CD14-positive monocyte (primary cell): ENCODE results near the gene CSNK1G1. TPM values are rescaled to one million over a fixed set of nuclear protein-coding genes. Genes with fewer than 3 reads are reported as not detected.

ENCODE experiments used
- DNase-seq, 3 donors: peaks; one replicate each; pipeline ENCODE4 v3.0.0-alpha.2; 2011 to 2022
- H2AFZ ChIP-seq: 2 replicates; pipeline ENCODE4 v1.6.0; 2012; ENCODE audit warnings: mild to moderate bottlenecking, low read depth, low read length, inconsistent platforms; ENCODE audit not compliant: insufficient read depth, poor library complexity, severe bottlenecking
- H3K27ac ChIP-seq, 2 donors: 1 replicate in 1 of 2; 2 replicates in 1 of 2; pipeline ENCODE4 v1.5.1; 2012 to 2013; ENCODE audit warnings: low read length in 2 of 2, control low read depth in 1 of 2, inconsistent platforms in 1 of 2, low read depth in 1 of 2, mild to moderate bottlenecking in 1 of 2
- H3K27me3 ChIP-seq, 2 donors: one replicate each; pipeline versions ENCODE4 v1.6.0 to v1.6.1; 2011 to 2013; ENCODE audit warnings: low read length in 2 of 2; ENCODE audit not compliant: control insufficient read depth in 2 of 2, insufficient read depth in 2 of 2
- H3K36me3 ChIP-seq, 2 donors: replicated peaks in 1 of 2; 1 replicate in 1 of 2; 2 replicates in 1 of 2; pipeline versions ENCODE4 v1.5.1 to v1.6.1; 2012 to 2013; ENCODE audit warnings: low read length in 2 of 2, control low read depth in 1 of 2, inconsistent platforms in 1 of 2, mild to moderate bottlenecking in 1 of 2; ENCODE audit not compliant: insufficient read depth in 2 of 2, control insufficient read depth in 1 of 2
- H3K4me1 ChIP-seq, 2 donors: 1 replicate in 1 of 2; 2 replicates in 1 of 2; pipeline versions ENCODE4 v1.5.1 to v1.6.1; 2012 to 2013; ENCODE audit warnings: low read length in 2 of 2, control low read depth in 1 of 2, inconsistent platforms in 1 of 2, mild to moderate bottlenecking in 1 of 2, moderate library complexity in 1 of 2; ENCODE audit not compliant: insufficient read depth in 2 of 2, control insufficient read depth in 1 of 2
- H3K4me2 ChIP-seq: replicated peaks from 2 replicates; pipeline ENCODE3; 2012; ENCODE audit warnings: low read length, moderate library complexity, mild to moderate bottlenecking; ENCODE audit not compliant: poor library complexity, severe bottlenecking; ENCODE audit errors: extremely low read depth
- H3K4me3 ChIP-seq, 3 experiments: fragments of 200-600 bp in 1 of 3; sonication (generic) in 1 of 3; replicated peaks in 1 of 3; 1 replicate in 2 of 3; 2 replicates in 1 of 3; pipeline ENCODE4 v1.5.1; 2011 to 2013; ENCODE audit warnings: low read length in 3 of 3, mild to moderate bottlenecking in 3 of 3, control low read depth in 2 of 3, low read depth in 2 of 3, inconsistent platforms in 1 of 3, moderate library complexity in 1 of 3
- H3K79me2 ChIP-seq: 2 replicates; pipeline ENCODE4 v1.6.0; 2012; ENCODE audit warnings: mild to moderate bottlenecking, control low read depth, inconsistent platforms, low read length, moderate library complexity; ENCODE audit not compliant: insufficient read depth
- H3K9ac ChIP-seq: 2 replicates; pipeline ENCODE4 v1.6.0; 2017; ENCODE audit warnings: low read length, mild to moderate bottlenecking; ENCODE audit not compliant: insufficient read depth, poor library complexity, severe bottlenecking
- H3K9me3 ChIP-seq, 2 donors: replicated peaks in 1 of 2; 1 replicate in 1 of 2; 2 replicates in 1 of 2; pipeline versions ENCODE4 v1.5.1 to v1.6.1; 2012 to 2013; ENCODE audit warnings: low read length in 2 of 2, control low read depth in 1 of 2; ENCODE audit not compliant: control insufficient read depth in 1 of 2, insufficient read depth in 1 of 2
- H4K20me1 ChIP-seq: 2 replicates; pipeline ENCODE4 v1.6.0; 2012; ENCODE audit warnings: mild to moderate bottlenecking, low read length, control low read depth, moderate library complexity; ENCODE audit not compliant: insufficient read depth
- H3K27ac Mint-ChIP-seq, 7 donors: one replicate each; pipeline ENCODE4 v1.8.0; 2020; ENCODE audit warnings: mild to moderate bottlenecking in 7 of 7, mixed read lengths in 7 of 7, moderate library complexity in 6 of 7, inconsistent platforms in 2 of 7
- H3K27me3 Mint-ChIP-seq, 3 donors: one replicate each; pipeline ENCODE4 v1.8.0; 2021 to 2022; ENCODE audit warnings: low read depth in 3 of 3, mild to moderate bottlenecking in 3 of 3, mixed read lengths in 3 of 3, moderate library complexity in 3 of 3, inconsistent platforms in 1 of 3
- H3K36me3 Mint-ChIP-seq, 2 donors: one replicate each; pipeline ENCODE4 v1.8.0; 2020; ENCODE audit warnings: mixed read lengths in 2 of 2, inconsistent platforms in 1 of 2, mild to moderate bottlenecking in 1 of 2
- H3K4me1 Mint-ChIP-seq: one replicate; pipeline ENCODE4 v1.8.0; 2020; ENCODE audit warnings: mild to moderate bottlenecking, mixed read lengths
- H3K4me3 Mint-ChIP-seq, 2 donors: one replicate each; pipeline ENCODE4 v1.8.0; 2020; ENCODE audit warnings: mild to moderate bottlenecking in 2 of 2, mixed read lengths in 2 of 2, moderate library complexity in 1 of 2
- H3K9me3 Mint-ChIP-seq, 7 donors: one replicate each; pipeline ENCODE4 v1.8.0; 2020 to 2022; ENCODE audit warnings: mixed read lengths in 7 of 7, mild to moderate bottlenecking in 6 of 7, moderate library complexity in 6 of 7, inconsistent platforms in 2 of 7
- WGBS: methylation state at CpG from one replicate; pipeline ENCODE4 v1.1.5; 2013; ENCODE audit warnings: missing lambda C conversion rate; ENCODE audit not compliant: insufficient coverage; 5-methylcytosine and 5-hydroxymethylcytosine counted together
- intact Hi-C, 2 donors: fragments of 100-400 bp; cut with micrococcal nuclease; formaldehyde crosslinking; loops; one replicate each; pipeline versions ENCODE4 v1.15.0 to v1.15.1; 2023
- polyA plus RNA-seq, 3 donors: library from polyadenylated mRNA; depleted of rRNA in 1 of 3; unstranded in 2 of 3; stranded (reverse) in 1 of 3; fragments of 300-500 nt in 2 of 3; fragments of >200 nt in 1 of 3; fragmentation: Illumina TruSeq in 2 of 3; gene quantifications; 1 replicate in 2 of 3; 2 replicates in 1 of 3; pipeline ENCODE4 v1.2.3, GENCODE V29; 2012 to 2021
- TF ChIP-seq, protein P1 (sequence below): fragments of 200-600 bp; IDR thresholded peaks from one replicate; pipeline ENCODE4 v1.8.0; 2022; ENCODE audit warnings: antibody characterized with exemption, mild to moderate bottlenecking

Gene CSNK1G1
- polyA plus RNA-seq, 3 donors, result 4.3 to 8.6 (median 7.7) TPM

- Histone ChIP-seq H3K36me3 (peaks cover 75 to 81% of the 10 kb centered on the region in 2 donors), H3K27me3 (no peaks in the 10 kb centered on the region), H3K27ac (no peak overlapping the region), H3K79me2 (no peaks in the 10 kb centered on the region), H3K9ac (no peak overlapping the region), H3K4me1 (peaks cover 0 to 4% of the 10 kb centered on the region in 2 donors), H2AFZ (no peak overlapping the region), H3K4me3 (no peak overlapping the region), H4K20me1 (peaks cover 74% of the 10 kb centered on the region), H3K9me3 (no peaks in the 10 kb centered on the region), H3K4me2 (no peak overlapping the region)
- Mint-ChIP-seq H3K9me3 (peaks cover 0 to 2% (median 0%) of the 10 kb centered on the region in 7 donors), H3K36me3 (peaks cover 82 to 88% of the 10 kb centered on the region in 2 donors), H3K4me3 (no peak overlapping the region), H3K27ac (no peak overlapping the region), H3K27me3 (peaks cover 0 to 4% (median 0%) of the 10 kb centered on the region in 3 donors), H3K4me1 (no peaks in the 10 kb centered on the region)
- 61% methylated on average over 6 of the region's 8 CpGs for WGBS
- DNase-seq, result no peak
- intact Hi-C loops, result no loop called here
- TF ChIP-seq, protein P1, sequence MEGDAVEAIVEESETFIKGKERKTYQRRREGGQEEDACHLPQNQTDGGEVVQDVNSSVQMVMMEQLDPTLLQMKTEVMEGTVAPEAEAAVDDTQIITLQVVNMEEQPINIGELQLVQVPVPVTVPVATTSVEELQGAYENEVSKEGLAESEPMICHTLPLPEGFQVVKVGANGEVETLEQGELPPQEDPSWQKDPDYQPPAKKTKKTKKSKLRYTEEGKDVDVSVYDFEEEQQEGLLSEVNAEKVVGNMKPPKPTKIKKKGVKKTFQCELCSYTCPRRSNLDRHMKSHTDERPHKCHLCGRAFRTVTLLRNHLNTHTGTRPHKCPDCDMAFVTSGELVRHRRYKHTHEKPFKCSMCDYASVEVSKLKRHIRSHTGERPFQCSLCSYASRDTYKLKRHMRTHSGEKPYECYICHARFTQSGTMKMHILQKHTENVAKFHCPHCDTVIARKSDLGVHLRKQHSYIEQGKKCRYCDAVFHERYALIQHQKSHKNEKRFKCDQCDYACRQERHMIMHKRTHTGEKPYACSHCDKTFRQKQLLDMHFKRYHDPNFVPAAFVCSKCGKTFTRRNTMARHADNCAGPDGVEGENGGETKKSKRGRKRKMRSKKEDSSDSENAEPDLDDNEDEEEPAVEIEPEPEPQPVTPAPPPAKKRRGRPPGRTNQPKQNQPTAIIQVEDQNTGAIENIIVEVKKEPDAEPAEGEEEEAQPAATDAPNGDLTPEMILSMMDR, result no peak
These were observed 218.6 kb downstream of the CSNK1G1 start for GRCh38 chr15:64137226-64137833.

DNA sequence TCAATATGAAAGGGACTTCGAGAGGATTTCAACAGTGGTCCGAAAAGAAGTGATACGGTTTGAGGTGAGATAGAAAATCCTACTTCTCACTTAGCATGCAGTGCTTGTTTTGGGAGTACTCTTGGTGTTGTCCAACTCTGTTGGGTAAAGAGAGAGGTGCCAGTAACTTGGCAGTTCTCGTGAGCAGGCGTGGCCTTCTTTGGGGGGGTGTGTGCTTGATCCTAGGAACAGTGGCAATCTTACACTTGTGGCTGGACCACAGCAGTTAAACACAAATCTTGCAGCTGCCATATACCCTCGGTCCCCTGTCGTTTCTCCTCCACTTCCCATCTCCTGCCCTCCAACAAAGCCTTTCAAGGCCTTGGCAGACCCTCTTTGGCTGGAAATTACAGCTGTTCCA is 219.6 kb downstream of the CSNK1G1 start:
- Histone ChIP-seq H3K27me3 (no peaks in the 10 kb centered on the region), H4K20me1 (peaks cover 74% of the 10 kb centered on the region), H3K4me2 (no peak overlapping the region), H3K9ac (no peak overlapping the region), H3K4me1 (peaks cover 0 to 4% of the 10 kb centered on the region in 2 donors), H3K36me3 (peaks cover 76 to 81% of the 10 kb centered on the region in 2 donors), H3K79me2 (no peaks in the 10 kb centered on the region), H3K9me3 (no peaks in the 10 kb centered on the region), H3K27ac (no peak overlapping the region), H3K4me3 (no peak overlapping the region), H2AFZ (no peak overlapping the region)
- Mint-ChIP-seq H3K27me3 (peaks cover 0 to 4% (median 0%) of the 10 kb centered on the region in 3 donors), H3K9me3 (peaks cover 0 to 2% (median 0%) of the 10 kb centered on the region in 7 donors), H3K4me3 (no peak overlapping the region), H3K27ac (no peak overlapping the region), H3K4me1 (no peaks in the 10 kb centered on the region), H3K36me3 (peaks cover 83 to 88% of the 10 kb centered on the region in 2 donors)
- TF ChIP-seq, protein P1, result no peak
- intact Hi-C loops, result no loop called here
- no peak for DNase-seq
- 95% methylated on average over 2 of the region's 7 CpGs for WGBS
